NCI-H446 (cell line): ENCODE results near the gene TOP2B.

ENCODE experiments used
- DNase-seq, 2 experiments: peaks; one replicate each; lab custom pipeline; 2025; lab: John Stamatoyannopoulos, UW

The TOP2B gene

GRCh38 chr3:25674670-25675069 lies 10.0 kb upstream of the TOP2B start:
- no peak for DNase-seq

GRCh38 chr3:25673738-25674298 lies 9.1 kb upstream of the TOP2B start:
- DNase-seq: no peak

GRCh38 chr3:25665315-25666280 lies 891 bp upstream of the TOP2B start:
- no peak for DNase-seq

- no peak for DNase-seq
These were observed 567 bp downstream of the TOP2B start for GRCh38 chr3:25663869-25664811.

- no peak for DNase-seq
These were observed 1.3 kb downstream of the TOP2B start for GRCh38 chr3:25663347-25663868.

- no peak for DNase-seq
These were observed 1.9 kb downstream of the TOP2B start for GRCh38 chr3:25662736-25663320.

DNA sequence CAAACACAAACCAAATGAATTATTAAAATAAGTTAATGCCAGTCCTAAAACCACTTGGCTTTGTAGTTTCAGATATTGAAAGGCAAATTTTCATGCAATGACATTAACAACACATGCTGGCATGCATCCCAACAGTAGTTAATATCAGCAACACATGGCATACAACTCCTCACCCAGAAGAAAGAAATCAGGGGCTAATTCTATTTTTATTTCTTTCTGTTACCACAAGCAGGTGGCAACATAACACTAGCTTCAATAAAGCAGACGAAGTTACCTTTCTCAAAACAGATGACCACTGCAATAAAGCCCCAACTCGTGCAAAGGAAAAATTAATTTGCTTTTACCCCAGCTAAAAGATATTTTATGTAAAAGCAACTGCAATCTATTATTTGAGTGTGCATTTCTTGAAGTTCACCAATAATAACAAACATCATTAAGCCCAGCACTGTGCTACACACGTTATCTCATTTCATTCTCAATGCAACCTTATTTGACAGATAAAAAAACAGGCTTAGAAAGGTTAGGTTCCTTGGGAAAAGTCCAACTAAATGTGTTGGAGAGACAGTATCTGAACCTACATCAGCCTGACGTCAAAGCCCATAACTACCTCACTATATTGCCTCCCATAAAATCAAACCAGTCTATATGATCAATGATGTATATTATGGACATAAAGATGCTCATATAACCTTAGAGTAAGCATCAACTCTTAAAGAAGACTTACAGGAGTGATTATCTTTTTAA lies 2.8 kb downstream of the TOP2B start:
- DNase-seq: peak in 1 of 2 experiments; percentile 13

- no peak for DNase-seq
These were observed 5.9 kb downstream of the TOP2B start for GRCh38 chr3:25658836-25659235.

DNA sequence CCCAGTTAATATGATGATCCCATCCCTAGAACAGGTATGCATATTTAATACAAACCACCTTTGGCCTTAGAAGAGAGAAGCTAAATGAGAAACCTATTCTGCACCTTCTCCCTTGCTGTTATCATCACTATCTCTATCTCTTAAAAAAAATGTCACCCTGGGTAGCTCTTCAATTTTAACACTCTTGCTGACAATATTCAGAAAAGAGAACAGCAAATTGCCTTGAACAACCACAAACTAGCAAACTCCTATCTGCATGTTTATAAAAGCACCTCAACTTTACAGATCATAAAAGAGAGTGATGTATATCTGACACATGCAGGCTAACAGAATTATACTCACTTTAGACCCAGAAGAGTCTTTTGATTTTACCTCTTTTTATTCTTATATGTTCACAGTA lies 7.4 kb downstream of the TOP2B start:
- no peak for DNase-seq

DNA sequence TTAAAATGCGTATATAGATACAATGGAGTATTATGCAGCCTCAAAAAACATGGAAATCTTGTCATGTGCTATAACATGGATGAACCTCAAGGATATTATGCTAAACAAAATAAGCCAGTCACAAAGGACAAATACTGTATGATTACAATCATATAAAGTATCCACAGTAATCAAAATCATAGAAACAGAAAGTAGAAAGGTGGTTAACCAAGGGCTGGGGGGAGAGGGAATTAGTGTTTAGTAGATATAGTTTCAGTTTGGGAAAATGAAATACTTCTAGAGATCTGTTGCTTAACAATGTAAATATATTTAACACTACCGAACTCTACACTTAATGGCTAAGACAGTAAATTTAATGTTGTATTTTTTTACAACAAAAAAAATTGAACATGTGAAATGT lies 9.0 kb downstream of the TOP2B start:
- DNase-seq: no peak

GRCh38 chr3:25654576-25654975 lies 10.1 kb downstream of the TOP2B start:
- DNase-seq: no peak

GRCh38 chr3:25653322-25653721 lies 11.4 kb downstream of the TOP2B start:
- no peak for DNase-seq

GRCh38 chr3:25652921-25653320 lies 11.8 kb downstream of the TOP2B start:
- no peak for DNase-seq

- DNase-seq: no peak
These were observed 15.5 kb downstream of the TOP2B start for GRCh38 chr3:25648925-25649830.

- DNase-seq: peak; percentile 62 to 83
These were observed 16.6 kb downstream of the TOP2B start for GRCh38 chr3:25648107-25648535.

DNA sequence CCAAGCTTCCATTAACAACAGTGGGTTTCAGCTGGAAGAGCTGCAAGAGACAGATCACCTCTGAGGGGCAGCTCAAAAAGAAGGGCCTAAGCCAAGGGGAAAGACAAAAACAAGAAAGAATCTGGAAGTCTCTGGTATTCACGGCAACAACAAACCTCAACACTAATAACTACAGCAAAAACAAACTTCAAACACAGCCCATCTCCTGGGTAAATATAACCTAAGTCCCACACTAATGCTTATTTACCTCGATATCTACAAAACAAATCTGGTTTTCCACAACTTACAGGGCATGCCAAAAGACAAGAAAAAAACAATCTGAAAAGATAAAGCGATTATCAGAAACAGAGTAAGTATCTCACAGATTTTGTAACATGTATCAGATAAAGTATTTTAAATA lies 29.7 kb downstream of the TOP2B start:
- no peak for DNase-seq

DNA sequence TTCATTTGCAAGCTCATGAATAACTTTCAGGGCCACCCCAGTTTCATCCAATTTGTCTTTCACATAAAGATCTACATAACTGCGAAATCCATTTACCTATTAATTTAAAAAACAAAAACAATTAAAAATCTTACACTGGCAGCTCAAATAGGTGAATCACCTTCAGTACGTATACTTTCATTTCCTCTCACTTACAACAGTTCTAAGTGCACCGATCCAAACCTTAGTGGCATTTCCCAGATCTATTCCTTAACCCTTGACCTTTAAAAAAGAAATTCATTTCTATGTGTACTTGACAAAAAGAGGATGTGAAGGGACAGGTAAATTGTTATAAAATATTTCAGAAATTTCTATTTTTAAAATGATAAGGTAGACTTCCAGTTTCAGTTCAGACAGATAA lies 30.8 kb downstream of the TOP2B start:
- no peak for DNase-seq

DNA sequence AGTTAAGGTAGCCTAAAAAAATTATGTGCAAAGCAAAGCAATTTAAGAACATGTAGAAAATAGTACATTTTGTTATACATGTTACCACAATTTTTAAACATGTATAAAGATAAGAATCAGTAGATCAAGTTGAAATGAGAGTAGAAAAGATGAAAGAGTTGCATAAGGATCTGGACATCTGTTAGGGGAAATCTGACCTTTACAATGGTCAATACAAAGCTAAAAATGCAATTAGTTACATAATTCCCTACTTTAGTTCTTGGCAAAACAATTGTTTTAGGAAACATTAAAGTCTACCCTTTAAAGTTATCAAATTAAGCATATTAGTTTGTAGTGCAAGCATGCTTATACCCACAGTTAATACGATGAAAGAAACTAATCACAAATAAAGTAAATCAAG lies 32.7 kb downstream of the TOP2B start:
- no peak for DNase-seq

DNA sequence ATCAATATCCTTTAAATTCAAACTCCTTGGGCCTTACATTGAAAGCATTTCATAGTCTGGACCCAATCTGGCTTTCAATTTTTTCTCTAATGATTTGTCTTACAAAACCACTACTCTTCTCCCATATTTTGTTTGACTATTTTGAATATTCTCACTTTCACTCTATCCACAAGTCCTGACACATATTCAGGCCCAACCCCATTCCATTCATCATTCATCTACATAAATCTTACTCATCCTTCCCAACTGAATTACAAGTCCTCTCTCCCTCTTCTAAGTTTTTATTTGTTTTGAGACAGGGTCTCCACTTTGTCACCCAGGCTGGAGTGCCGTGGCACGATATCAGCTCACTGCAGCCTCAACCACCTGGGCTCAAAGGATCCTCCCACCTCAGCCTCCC lies 43.6 kb downstream of the TOP2B start:
- DNase-seq: no peak

- no peak for DNase-seq
These were observed 44.2 kb downstream of the TOP2B start for GRCh38 chr3:25620493-25620892.
